NCI-H146 treated with DMSO at 0.1 percent for 48 hours (cell line): ENCODE data around the gene CHID1.

Source experiments
- DNase-seq: peaks from one replicate; lab custom pipeline; 2025; ENCODE audit not compliant: unreplicated experiment; lab: John Stamatoyannopoulos, UW

The CHID1 gene

GRCh38 chr11:910044-910588 lies 494 bp downstream of the CHID1 start:
- no peak for DNase-seq

DNA sequence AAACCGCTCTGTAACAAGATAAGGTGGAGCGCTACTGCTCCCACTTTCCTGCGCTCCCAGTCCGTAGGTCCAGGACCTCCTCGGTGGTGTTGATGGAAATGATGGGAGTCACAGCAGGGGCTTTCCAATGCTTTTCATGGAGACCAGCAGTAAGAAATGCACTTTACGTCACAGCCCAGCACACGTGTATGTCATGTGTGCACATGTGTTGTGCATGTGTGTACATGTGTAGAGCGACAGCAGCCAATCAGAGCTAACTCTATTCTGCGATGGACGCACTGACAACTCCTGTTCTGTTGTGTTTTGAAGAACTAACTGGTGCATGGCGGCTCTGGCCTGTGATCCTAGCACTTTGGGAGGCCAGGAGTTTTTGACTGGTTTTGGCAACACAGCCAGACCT lies 1.2 kb downstream of the CHID1 start:
- DNase-seq: no peak

DNA sequence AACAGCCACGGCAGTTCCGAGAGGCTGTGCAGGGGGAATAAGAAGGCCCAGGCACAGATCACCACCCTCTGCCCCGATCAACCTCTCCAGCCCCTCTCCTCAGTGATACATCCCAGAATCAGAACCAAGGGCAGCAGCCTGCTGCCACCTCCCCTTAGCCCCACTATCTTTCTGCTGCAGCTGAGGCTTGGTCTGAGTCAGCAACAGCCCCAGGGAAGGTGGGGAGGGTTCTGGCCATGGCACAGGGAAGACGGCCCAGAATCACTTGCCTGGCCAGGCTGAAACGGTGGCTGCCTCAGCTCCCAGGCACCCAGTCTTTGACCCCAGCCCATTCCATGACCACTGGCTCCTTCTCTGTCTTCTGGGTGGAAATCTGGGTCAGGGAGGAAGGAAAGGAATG lies 2.3 kb downstream of the CHID1 start:
- DNase-seq: no peak

GRCh38 chr11:907668-908067 lies 2.9 kb downstream of the CHID1 start:
- DNase-seq: no peak

DNA sequence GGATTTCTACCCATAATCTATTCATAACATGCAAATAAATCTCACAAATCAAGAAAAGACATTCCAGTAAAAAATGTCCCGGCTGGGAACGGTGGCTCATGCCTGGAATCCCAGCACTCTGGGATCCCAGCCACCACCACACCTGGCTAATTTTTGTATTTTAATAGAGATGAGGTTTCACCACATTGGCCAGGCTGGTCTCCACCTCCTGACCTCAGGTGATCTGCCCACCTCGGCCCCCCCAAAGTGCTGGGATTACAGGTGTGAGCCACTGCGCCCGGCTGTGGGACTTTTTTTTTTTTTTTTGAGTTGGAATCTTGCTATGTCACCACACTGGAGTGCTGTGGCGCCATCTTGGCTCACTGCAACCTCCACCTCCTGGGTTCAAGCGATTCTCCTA lies 4.7 kb downstream of the CHID1 start:
- no peak for DNase-seq

DNA sequence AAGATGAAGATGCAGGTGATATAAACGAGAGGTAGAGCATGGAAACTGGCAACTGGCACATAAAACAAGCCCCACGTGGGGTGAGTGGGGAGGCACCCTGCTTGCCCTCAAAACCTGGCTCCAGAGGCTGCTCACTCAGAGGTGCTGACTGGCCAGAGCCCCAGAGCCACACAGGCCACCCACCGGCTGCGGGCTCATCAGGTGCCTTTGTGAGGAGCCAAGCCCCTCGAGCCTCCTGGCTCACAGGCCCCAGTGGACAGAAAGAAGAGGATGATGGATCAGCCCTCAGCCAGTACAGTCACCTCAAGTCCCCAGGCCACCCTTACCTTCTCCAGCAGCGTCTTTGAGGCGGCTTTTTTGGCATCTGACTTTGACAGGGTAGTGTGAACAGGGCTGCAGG lies 6.2 kb downstream of the CHID1 start:
- DNase-seq: no peak

- no peak for DNase-seq
Observed at GRCh38 chr11:901452-902061, 9.1 kb downstream of the CHID1 start.

GRCh38 chr11:900545-900944 lies 10.1 kb downstream of the CHID1 start:
- DNase-seq: no peak

- no peak for DNase-seq
Observed at GRCh38 chr11:899724-900123, 10.9 kb downstream of the CHID1 start.

GRCh38 chr11:898540-899190 lies 11.9 kb downstream of the CHID1 start:
- DNase-seq: no peak

DNA sequence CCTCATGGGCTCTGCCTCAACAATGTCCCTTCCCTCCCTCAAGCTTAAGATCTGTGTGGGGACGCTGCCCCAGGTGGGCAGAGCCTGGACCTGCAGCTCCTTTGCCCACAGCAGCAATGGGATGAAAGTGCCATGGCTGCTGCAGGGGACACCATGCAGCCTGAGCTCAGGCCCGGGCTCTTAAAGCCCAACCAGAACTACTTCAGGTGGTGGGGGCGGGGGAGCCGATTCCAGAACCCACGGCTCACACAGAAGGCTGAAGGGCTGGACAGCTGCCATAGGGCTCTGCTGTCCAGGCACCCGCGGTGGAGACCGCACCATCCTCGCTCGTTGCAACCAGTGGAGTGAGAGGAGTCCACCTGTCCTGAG lies 12.5 kb downstream of the CHID1 start:
- no peak for DNase-seq

DNA sequence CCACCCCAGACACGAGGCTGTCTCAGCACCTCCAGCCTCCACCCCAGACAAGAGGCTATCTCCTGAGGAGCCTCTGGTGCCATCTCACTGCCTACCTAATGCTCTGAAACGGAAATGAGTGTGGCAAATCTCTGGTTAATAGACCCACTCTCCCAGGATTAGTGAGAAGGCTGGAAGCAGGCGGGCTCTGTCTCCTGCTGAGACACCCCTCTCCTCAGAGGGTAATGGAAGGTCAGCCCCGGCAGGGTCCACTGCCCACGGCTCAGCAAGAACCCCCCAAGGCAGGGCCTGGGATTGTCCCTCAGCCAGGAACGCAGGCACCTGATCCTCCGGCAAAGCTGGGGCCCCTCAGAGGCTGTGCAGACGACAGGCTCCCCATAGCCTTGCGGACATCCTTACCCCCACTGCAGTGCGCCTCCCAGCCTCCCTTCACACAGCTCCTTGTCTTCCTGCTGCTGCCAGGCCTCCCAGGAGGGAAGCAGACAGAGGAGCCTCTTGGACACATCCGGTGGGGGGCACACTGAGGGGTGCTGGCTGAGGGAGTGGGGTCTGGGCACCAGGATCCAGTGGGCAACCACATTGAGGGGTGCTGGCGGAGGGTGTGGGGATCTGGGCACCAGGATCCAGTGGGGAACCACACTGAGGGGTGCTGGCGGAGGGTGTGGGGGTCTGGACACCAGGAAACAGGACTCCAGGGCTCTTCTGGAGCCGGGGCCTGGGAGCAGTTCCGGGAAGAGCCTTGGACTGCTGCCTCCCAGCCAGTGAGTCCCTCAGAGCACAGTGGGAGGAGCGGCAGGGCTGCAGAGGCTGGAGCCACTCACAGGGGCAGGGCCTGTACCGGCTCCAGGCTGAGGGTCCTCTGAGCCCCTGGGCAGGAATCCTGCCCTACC lies 13.1 kb downstream of the CHID1 start:
- DNase-seq: no peak

DNA sequence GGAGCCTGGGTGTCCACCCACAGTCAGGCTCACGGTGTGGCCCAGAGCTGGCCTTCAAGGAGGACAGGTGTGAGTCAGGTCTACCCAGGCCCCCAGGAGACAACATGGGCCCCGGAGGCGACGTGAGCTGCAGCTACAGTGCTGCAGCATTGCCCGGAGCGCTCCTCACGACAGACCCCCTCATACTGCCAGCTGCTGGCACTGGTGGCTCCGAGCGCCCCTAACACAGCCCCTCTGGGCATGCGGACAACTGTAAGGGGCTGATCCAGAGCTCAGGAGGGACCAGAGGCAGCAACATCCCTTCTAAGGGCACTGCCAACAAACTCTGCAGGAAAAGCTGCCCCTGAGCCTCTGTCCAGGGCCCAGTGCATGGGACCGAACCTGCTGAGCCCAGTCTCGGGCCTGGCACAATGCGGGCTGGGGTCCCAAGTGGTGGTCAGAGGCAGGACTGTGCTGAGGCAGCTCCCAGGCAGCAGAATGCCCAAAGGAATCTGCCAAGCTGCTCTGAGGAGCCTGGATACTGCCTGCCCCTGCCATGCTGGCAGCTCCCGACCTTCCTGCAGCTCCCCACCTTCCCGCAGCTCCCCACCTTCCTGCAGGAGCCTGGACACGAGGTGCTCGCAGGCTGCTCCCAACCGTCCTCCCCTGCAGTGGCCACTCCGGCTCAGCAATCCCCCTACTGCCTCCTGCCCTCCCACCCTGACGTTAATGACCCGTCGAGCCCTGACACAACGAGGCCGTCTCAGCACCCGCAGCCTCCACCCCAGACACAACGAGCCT lies 15.1 kb downstream of the CHID1 start:
- DNase-seq: no peak

- DNase-seq: no peak
Observed at GRCh38 chr11:894575-895201, 15.9 kb downstream of the CHID1 start.

GRCh38 chr11:893008-893654 lies 17.5 kb downstream of the CHID1 start:
- DNase-seq: no peak

- DNase-seq: no peak
Observed at GRCh38 chr11:890794-891540, 19.6 kb downstream of the CHID1 start.

DNA sequence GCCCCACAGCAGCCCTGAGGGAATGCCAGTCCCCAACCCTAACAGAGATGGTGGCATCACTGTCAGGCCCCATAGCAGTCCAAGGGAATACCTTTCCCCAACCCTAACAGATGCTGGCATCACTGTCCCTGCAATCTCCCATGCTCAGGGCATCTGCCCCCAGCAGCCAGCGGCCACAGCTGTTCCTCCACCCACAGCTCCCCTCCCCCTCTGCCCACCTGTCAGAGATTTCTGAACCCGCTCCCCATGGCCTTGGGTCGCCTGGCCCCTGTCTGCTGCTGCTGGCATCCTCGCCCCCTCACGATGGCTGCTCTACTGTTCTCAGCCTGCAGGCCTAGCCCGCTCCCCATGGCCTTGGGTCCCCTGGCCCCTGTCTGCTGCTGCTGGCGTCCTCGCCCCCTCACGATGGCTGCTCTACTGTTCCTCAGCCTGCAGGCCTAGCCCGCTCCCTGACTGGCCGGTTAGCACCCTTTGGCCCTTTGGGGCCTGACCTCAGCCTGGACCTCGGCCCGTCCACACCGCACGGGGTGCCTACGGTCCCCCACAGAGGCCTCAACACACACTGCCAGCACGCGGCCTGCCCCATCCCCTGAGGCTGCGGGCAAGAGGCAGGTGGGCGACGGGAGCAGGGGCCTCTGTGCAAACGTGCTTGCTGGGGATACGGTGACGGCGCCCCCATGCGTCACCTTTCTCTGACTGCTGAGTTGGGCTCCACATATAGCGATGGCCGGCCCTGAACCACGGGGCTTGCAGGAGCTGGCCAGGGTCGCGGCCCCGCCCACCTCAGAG lies 20.7 kb downstream of the CHID1 start:
- DNase-seq: no peak

DNA sequence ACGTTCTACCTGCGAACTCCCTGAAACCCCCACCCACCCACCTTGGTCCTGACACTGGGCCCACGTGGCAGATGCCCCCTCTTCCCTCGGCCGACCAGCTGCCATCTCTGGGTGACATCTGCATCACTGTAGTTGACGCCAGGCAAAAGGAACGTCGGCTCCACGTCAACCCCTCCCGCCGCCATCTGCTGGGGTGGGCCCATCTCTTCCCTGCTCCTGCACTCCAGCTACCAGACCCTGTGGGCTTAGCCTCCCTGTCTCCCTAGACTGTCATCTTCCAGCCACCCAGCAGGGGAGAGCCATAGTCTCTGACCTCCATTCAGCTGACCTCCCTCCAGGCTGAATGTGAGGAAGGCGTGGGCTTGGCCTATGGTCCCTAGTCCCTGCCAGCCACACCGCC lies 21.4 kb downstream of the CHID1 start:
- no peak for DNase-seq
